ENCODE results near the gene HLA-DPA1.

DNA sequence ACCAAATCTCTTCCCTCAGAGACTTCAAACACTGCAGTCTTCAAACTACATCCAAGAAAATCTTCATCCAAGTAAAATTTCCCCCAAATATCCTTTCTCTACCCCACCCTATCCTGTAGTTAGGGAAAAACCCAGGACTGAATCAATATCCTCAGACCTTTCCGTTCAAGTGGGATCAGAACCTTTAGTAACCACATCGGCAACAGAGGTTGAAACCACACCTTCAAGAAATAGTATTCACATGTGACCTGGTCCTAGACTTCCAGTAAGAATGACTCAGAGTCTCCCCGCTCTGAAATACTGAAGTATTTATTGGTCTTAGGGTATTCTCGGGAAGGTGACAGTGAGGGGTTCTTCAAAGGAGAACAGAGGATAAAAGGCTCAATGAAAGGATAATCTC, 8.7 kb downstream of the HLA-DPA1 start:
- no peak for TF ChIP-seq CTCF (IDR thresholded peaks at IDR 0.05)
- no peak for TF ChIP-seq POLR2A (IDR thresholded peaks at IDR 0.05)
